Astrocyte (in vitro differentiated cells and primary cell): ENCODE data around the gene RAPGEF3. TPM values are rescaled to one million over a fixed set of nuclear protein-coding genes. Genes with fewer than 3 reads are reported as not detected.

Experiments used
- DNase-seq: peaks from one replicate; pipeline ENCODE4 v3.0.0-alpha.2; 2010; ENCODE audit warnings: low read depth
- FAIRE-seq: peaks from 2 replicates; lab custom pipeline; 2011; peaks lifted over from hg19 to GRCh38; lab: Jason Lieb, UNC
- H2AFZ ChIP-seq: 2 replicates; pipeline ENCODE4 v1.6.0; 2012; ENCODE audit warnings: low read depth, low read length, inconsistent platforms
- H3K27ac ChIP-seq: 2 replicates; pipeline ENCODE4 v1.5.1; 2011; ENCODE audit warnings: low read depth, low read length, inconsistent platforms
- H3K27me3 ChIP-seq: 2 replicates; pipeline ENCODE4 v1.6.0; 2011; ENCODE audit warnings: low read length, inconsistent platforms; ENCODE audit not compliant: insufficient read depth
- H3K36me3 ChIP-seq: 2 replicates; pipeline ENCODE4 v1.5.1; 2011; ENCODE audit warnings: low read length, inconsistent platforms; ENCODE audit not compliant: insufficient read depth
- H3K4me1 ChIP-seq: 2 replicates; pipeline ENCODE4 v1.5.1; 2011; ENCODE audit warnings: low read length, inconsistent platforms; ENCODE audit not compliant: insufficient read depth
- H3K4me2 ChIP-seq: 2 replicates; pipeline ENCODE4 v1.6.0; 2012; ENCODE audit warnings: low read length, inconsistent platforms
- H3K4me3 ChIP-seq: 2 replicates; pipeline ENCODE4 v1.5.1; 2011; ENCODE audit warnings: low read depth, mild to moderate bottlenecking, low read length, inconsistent platforms; ENCODE audit not compliant: insufficient read depth
- H3K79me2 ChIP-seq: 2 replicates; pipeline ENCODE4 v1.6.0; 2012; ENCODE audit warnings: mild to moderate bottlenecking, low read length, inconsistent platforms; ENCODE audit not compliant: insufficient read depth
- H3K9ac ChIP-seq: 2 replicates; pipeline ENCODE4 v1.6.0; 2012; ENCODE audit warnings: mild to moderate bottlenecking, low read length, inconsistent platforms
- H3K9me3 ChIP-seq: 2 replicates; pipeline ENCODE4 v1.5.1; 2012; ENCODE audit warnings: low read depth, mild to moderate bottlenecking, low read length, inconsistent platforms; ENCODE audit not compliant: insufficient read depth
- H4K20me1 ChIP-seq: 2 replicates; pipeline ENCODE4 v1.6.0; 2012; ENCODE audit warnings: low read length, inconsistent platforms; ENCODE audit not compliant: insufficient read depth
- H3K27ac Mint-ChIP-seq: one replicate; pipeline ENCODE4 v1.8.0; 2021; ENCODE audit warnings: mild to moderate bottlenecking, mixed read lengths; ENCODE audit not compliant: unreplicated experiment
- H3K27me3 Mint-ChIP-seq: one replicate; pipeline ENCODE4 v1.8.0; 2021; ENCODE audit warnings: low read depth, mixed read lengths; ENCODE audit not compliant: unreplicated experiment
- H3K36me3 Mint-ChIP-seq: one replicate; pipeline ENCODE4 v1.8.0; 2021; ENCODE audit warnings: low read depth, mixed read lengths; ENCODE audit not compliant: unreplicated experiment
- H3K4me1 Mint-ChIP-seq: one replicate; pipeline ENCODE4 v1.8.0; 2021; ENCODE audit warnings: low read depth, mixed read lengths; ENCODE audit not compliant: unreplicated experiment
- H3K4me3 Mint-ChIP-seq: one replicate; pipeline ENCODE4 v1.8.0; 2021; ENCODE audit warnings: mild to moderate bottlenecking, moderate library complexity, mixed read lengths; ENCODE audit not compliant: unreplicated experiment
- H3K9me3 Mint-ChIP-seq: one replicate; pipeline ENCODE4 v1.8.0; 2021; ENCODE audit warnings: mild to moderate bottlenecking, mixed read lengths; ENCODE audit not compliant: unreplicated experiment
- CTCF ChIP-seq: IDR thresholded peaks from 2 replicates; pipeline ENCODE4 v1.5.1; 2011; ENCODE audit warnings: low read depth, mild to moderate bottlenecking, inconsistent platforms, low read length, moderate library complexity; ENCODE audit not compliant: insufficient read depth
- EZH2 ChIP-seq: IDR thresholded peaks from 2 replicates; pipeline ENCODE4 v1.6.1; 2012; ENCODE audit warnings: mild to moderate bottlenecking, low read length, inconsistent platforms; ENCODE audit not compliant: insufficient read depth
- total RNA-seq: library from RNA; stranded (reverse); gene quantifications from 2 replicates; pipeline ENCODE4 v1.2.1, GENCODE V29; 2021

RAPGEF3 gene
- total RNA-seq, 1 donor from 2014 or later = 5.9 TPM

GRCh38 chr12:47770086-47770726 lies 11.5 kb upstream of the RAPGEF3 start:
- TF ChIP-seq CTCF (no peak), EZH2 (no peak)
- H3K27me3 ChIP-seq = no peaks in the 10 kb centered on the region
- no peaks in the 10 kb centered on the region for H3K79me2 ChIP-seq
- DNase-seq = no peak
- no peak overlapping the region for H3K9ac ChIP-seq
- no peak for FAIRE-seq
- no peak overlapping the region for H3K27ac ChIP-seq
- no peaks in the 10 kb centered on the region for H3K36me3 ChIP-seq
- H3K9me3 Mint-ChIP-seq = peaks cover 2% of the 10 kb centered on the region
- H2AFZ ChIP-seq = no peak overlapping the region
- H3K36me3 Mint-ChIP-seq = peaks cover 7% of the 10 kb centered on the region
- no peak overlapping the region for H3K4me3 ChIP-seq
- H3K4me2 ChIP-seq = no peak overlapping the region
- no peak overlapping the region for H3K4me3 Mint-ChIP-seq
- H3K9me3 ChIP-seq = no peaks in the 10 kb centered on the region
- peaks cover 9% of the 10 kb centered on the region for H3K4me1 Mint-ChIP-seq
- H3K27ac Mint-ChIP-seq = no peak overlapping the region
- no peaks in the 10 kb centered on the region for H4K20me1 ChIP-seq
- peaks cover 7% of the 10 kb centered on the region for H3K27me3 Mint-ChIP-seq
- H3K4me1 ChIP-seq = peaks cover 15% of the 10 kb centered on the region

GRCh38 chr12:47769234-47770085 lies 10.8 kb upstream of the RAPGEF3 start:
- Mint-ChIP-seq H3K36me3 (peaks cover 7% of the 10 kb centered on the region), H3K27ac (no peak overlapping the region), H3K4me3 (no peak overlapping the region), H3K9me3 (peaks cover 2% of the 10 kb centered on the region), H3K4me1 (peaks cover 6% of the 10 kb centered on the region), H3K27me3 (peaks cover 7% of the 10 kb centered on the region)
- TF ChIP-seq EZH2 (no peak), CTCF (no peak)
- H3K79me2 ChIP-seq = no peaks in the 10 kb centered on the region
- DNase-seq (no peak), FAIRE-seq (no peak)
- H3K4me1 ChIP-seq = peaks cover 15% of the 10 kb centered on the region
- H3K9me3 ChIP-seq = no peaks in the 10 kb centered on the region
- H3K4me3 ChIP-seq = no peak overlapping the region
- H2AFZ ChIP-seq = no peak overlapping the region
- H3K4me2 ChIP-seq = no peak overlapping the region
- H4K20me1 ChIP-seq = no peaks in the 10 kb centered on the region
- H3K36me3 ChIP-seq = no peaks in the 10 kb centered on the region
- no peaks in the 10 kb centered on the region for H3K27me3 ChIP-seq
- H3K9ac ChIP-seq = no peak overlapping the region
- H3K27ac ChIP-seq = no peak overlapping the region
